H1 (cell line): ENCODE data around the gene NHERF2.

Source experiments
- CTCF ChIP-seq, 3 experiments: IDR thresholded peaks; 1 replicate in 2 of 3; 2 replicates in 1 of 3; pipeline versions ENCODE4 v1.5.1 to v1.6.1; 2011; ENCODE audit warnings: low read length in 3 of 3, mild to moderate bottlenecking in 3 of 3, inconsistent platforms in 2 of 3, low read depth in 1 of 3, moderate library complexity in 1 of 3; ENCODE audit not compliant: insufficient read depth in 1 of 3; ENCODE audit errors: control extremely low read depth in 1 of 3
- PHF8 ChIP-seq: fragments of 200-600 bp; sonication (generic); conservative IDR thresholded peaks from 2 replicates; pipeline ENCODE4 v1.7.1; 2012; ENCODE audit warnings: low read depth, mild to moderate bottlenecking, inconsistent platforms, low read length, moderate library complexity
- POLR2A ChIP-seq, 2 experiments: IDR thresholded peaks; 1 replicate in 1 of 2; 2 replicates in 1 of 2; pipeline ENCODE4 v1.6.1; 2011; ENCODE audit warnings: low read depth in 2 of 2, low read length in 2 of 2, mild to moderate bottlenecking in 2 of 2; ENCODE audit errors: control extremely low read depth in 1 of 2
- SRF ChIP-seq: IDR thresholded peaks from 2 replicates; pipeline ENCODE4 v1.6.1; 2011; ENCODE audit warnings: mild to moderate bottlenecking, low read depth, low read length, moderate library complexity

GRCh38 chr16:2042171-2042985 is 15.7 kb downstream of the NHERF2 start:
- TF ChIP-seq POLR2A (IDR thresholded peaks at IDR 0.05; ENCODE audit: control extremely low read depth in 1 of 2, low read depth in 2 of 2, low read length in 2 of 2) (no peak), PHF8 (no peak), SRF (no peak), CTCF (IDR thresholded peaks at IDR 0.05; ENCODE audit: control extremely low read depth in 1 of 3, insufficient read depth in 1 of 3, low read depth in 1 of 3, low read length in 3 of 3) (no peak)
